GM12878 (cell line): Measurements from ENCODE around the gene HOPX. TPM values are rescaled to one million over a fixed set of nuclear protein-coding genes. Genes with fewer than 3 reads are reported as not detected.

Source experiments
- ATAC-seq: fragments of 200-7000 bp; cut with Tn5 transposase; 3 replicates; pipeline ENCODE4 v1.9.1; 2020; ENCODE audit warnings: mild to moderate bottlenecking, moderate library complexity
- BruUV-seq: library from RNA; stranded (reverse); fragments of 400-500 nt; replicated peaks from 2 replicates; lab custom pipeline; 2021; lab: Mats Ljungman, UMichigan
- CTCF ChIA-PET: fragments of 300-600 bp; sonication (Branson Sonifier 250); formaldehyde crosslinking; extraction: SDS; loops from one replicate; lab custom pipeline; 2021; ENCODE audit warnings: inconsistent platforms; lab: Yijun Ruan, JAX
- POLR2A ChIA-PET: fragments of 350-600 bp; formaldehyde crosslinking; extraction: SDS; loops from one replicate; lab custom pipeline; 2021; ENCODE audit warnings: inconsistent platforms; lab: Charles Lee
- RAD21 ChIA-PET: fragments of 300-600 bp; sonication (Branson Sonifier 250); formaldehyde crosslinking; loops from one replicate; lab custom pipeline; 2023; ENCODE audit warnings: antibody characterized with exemption; ENCODE audit not compliant: unreplicated experiment; lab: Charles Lee
- SMC1A ChIA-PET: fragments of 300-600 bp; sonication (Branson Sonifier 250); formaldehyde crosslinking; loops from one replicate; lab custom pipeline; 2023; ENCODE audit not compliant: unreplicated experiment, uncharacterized antibody; lab: Charles Lee
- DNase-seq: peaks from one replicate; pipeline ENCODE4 v3.0.0-alpha.2; 2011; ENCODE audit warnings: low read depth, low spot score
- FAIRE-seq: peaks from 3 replicates; lab custom pipeline; 2011; peaks lifted over from hg19 to GRCh38; lab: Jason Lieb, UNC
- H2AFZ ChIP-seq: 2 replicates; pipeline ENCODE4 v1.6.0; 2011; ENCODE audit warnings: low read depth, low read length, control low read depth; ENCODE audit not compliant: control insufficient read depth
- H3K27ac ChIP-seq: 2 replicates; pipeline ENCODE4 v1.5.1; 2011; ENCODE audit warnings: control low read depth; ENCODE audit not compliant: control insufficient read depth, insufficient read depth
- H3K27me3 ChIP-seq, 2 experiments: replicated peaks in 1 of 2; 2 replicates each; pipeline versions ENCODE4 v1.6.0 to v1.6.1; 2011; ENCODE audit warnings: low read length in 1 of 2; ENCODE audit not compliant: control insufficient read depth in 2 of 2, insufficient read depth in 2 of 2
- H3K36me3 ChIP-seq, 2 experiments: 2 replicates each; pipeline ENCODE4 v1.5.1; 2011; ENCODE audit warnings: low read length in 1 of 2; ENCODE audit not compliant: control insufficient read depth in 2 of 2, insufficient read depth in 2 of 2
- H3K4me1 ChIP-seq: 2 replicates; pipeline ENCODE4 v1.6.1; 2011; ENCODE audit warnings: mild to moderate bottlenecking, low read length, moderate library complexity, mixed read lengths; ENCODE audit not compliant: control insufficient read depth, insufficient read depth
- H3K4me2 ChIP-seq: 2 replicates; pipeline ENCODE4 v1.6.0; 2011; ENCODE audit warnings: control low read depth; ENCODE audit not compliant: control insufficient read depth, insufficient read depth
- H3K4me3 ChIP-seq: fragments of 200-600 bp; sonication (generic); 2 replicates; pipeline ENCODE4 v1.5.1; 2016
- H3K79me2 ChIP-seq: 2 replicates; pipeline ENCODE4 v1.6.0; 2011; ENCODE audit warnings: low read length; ENCODE audit not compliant: control insufficient read depth, insufficient read depth
- H3K9ac ChIP-seq: 2 replicates; pipeline ENCODE4 v1.8.0; 2011; ENCODE audit warnings: low read length, control low read depth, mixed read lengths; ENCODE audit not compliant: control insufficient read depth, insufficient read depth
- H3K9me3 ChIP-seq: replicated peaks from 3 replicates; pipeline ENCODE4 v1.5.1; 2011; ENCODE audit warnings: mild to moderate bottlenecking, low read length; ENCODE audit not compliant: control insufficient read depth, insufficient read depth
- H4K20me1 ChIP-seq: 2 replicates; pipeline ENCODE4 v1.6.0; 2011; ENCODE audit not compliant: control insufficient read depth, insufficient read depth
- ATF7 ChIP-seq: fragments of 450-650 bp; IDR thresholded peaks from 2 replicates; pipeline ENCODE4 v1.6.1; 2016; ENCODE audit warnings: low read depth, mild to moderate bottlenecking
- BCL11A ChIP-seq: IDR thresholded peaks from 2 replicates; pipeline ENCODE4 v1.6.1; 2011; ENCODE audit warnings: low read depth, low read length
- CREB1 ChIP-seq: IDR thresholded peaks from 2 replicates; pipeline ENCODE4 v1.6.1; 2012; ENCODE audit warnings: low read depth, mild to moderate bottlenecking, inconsistent platforms
- FOXK2 ChIP-seq: fragments of 450-650 bp; IDR thresholded peaks from 2 replicates; pipeline ENCODE4 v1.6.1; 2017; ENCODE audit warnings: mild to moderate bottlenecking, moderate library complexity
- HCFC1 ChIP-seq: fragments of 150-350 bp; IDR thresholded peaks from 2 replicates; pipeline ENCODE4 v1.6.1; 2014; ENCODE audit warnings: low read length
- HDAC2 ChIP-seq: fragments of 200-600 bp; sonication (generic); IDR thresholded peaks from 2 replicates; pipeline ENCODE4 v1.6.1; 2017
- HDAC6 ChIP-seq: fragments of 200-600 bp; sonication (generic); IDR thresholded peaks from one replicate; pipeline ENCODE4 v1.8.0; 2017; ENCODE audit warnings: antibody characterized with exemption; ENCODE audit not compliant: unreplicated experiment
- JUNB ChIP-seq: IDR thresholded peaks from 2 replicates; pipeline ENCODE4 v1.6.1; 2016; ENCODE audit warnings: antibody characterized with exemption, mild to moderate bottlenecking
- MTA2 ChIP-seq: fragments of 450-650 bp; IDR thresholded peaks from 2 replicates; pipeline ENCODE4 v1.6.1; 2016; ENCODE audit warnings: low read depth, mild to moderate bottlenecking, moderate library complexity
- MXI1 ChIP-seq: fragments of 150-350 bp; IDR thresholded peaks from 2 replicates; pipeline ENCODE4 v1.6.1; 2011; ENCODE audit warnings: low read depth, mild to moderate bottlenecking, inconsistent platforms, low read length, improper control_type of control experiment
- MYC ChIP-seq: IDR thresholded peaks from 2 replicates; pipeline ENCODE4 v1.6.1; 2011; ENCODE audit warnings: mild to moderate bottlenecking, low read length, moderate library complexity, inconsistent platforms; ENCODE audit not compliant: insufficient read depth, insufficient replicate concordance, insufficient read length, severe bottlenecking
- NFYA ChIP-seq: IDR thresholded peaks from 2 replicates; pipeline ENCODE4 v1.6.1; 2011; ENCODE audit warnings: low read depth, mild to moderate bottlenecking, low read length, improper control_type of control experiment, borderline replicate concordance
- NFYB ChIP-seq: IDR thresholded peaks from 2 replicates; pipeline ENCODE4 v1.6.1; 2011; ENCODE audit warnings: low read depth, mild to moderate bottlenecking, low read length, improper control_type of control experiment, moderate library complexity; ENCODE audit not compliant: insufficient read depth
- RAD51 ChIP-seq: fragments of 450-650 bp; IDR thresholded peaks from 2 replicates; pipeline ENCODE4 v1.6.1; 2016; ENCODE audit warnings: moderate library complexity, mild to moderate bottlenecking, inconsistent platforms
- RCOR1 ChIP-seq: conservative IDR thresholded peaks from 2 replicates; pipeline ENCODE4 v1.6.1; 2012; ENCODE audit warnings: low read depth, low read length, improper control_type of control experiment
- TCF12 ChIP-seq: IDR thresholded peaks from 2 replicates; pipeline ENCODE4 v1.6.1; 2011; ENCODE audit warnings: low read depth, mild to moderate bottlenecking, low read length
- ZNF384 ChIP-seq: IDR thresholded peaks from 2 replicates; pipeline ENCODE4 v1.6.1; 2012; ENCODE audit warnings: low read depth, mild to moderate bottlenecking, low read length, improper control_type of control experiment, borderline replicate concordance
- ZNF687 ChIP-seq: fragments of 450-650 bp; IDR thresholded peaks from 2 replicates; pipeline ENCODE4 v1.6.1; 2017; ENCODE audit warnings: mild to moderate bottlenecking, moderate library complexity
- ZSCAN29 ChIP-seq: fragments of 450-650 bp; IDR thresholded peaks from 2 replicates; pipeline ENCODE4 v1.6.1; 2017; ENCODE audit warnings: mild to moderate bottlenecking, moderate library complexity
- WGBS: methylation state at CpG from one replicate; pipeline ENCODE4 v1.1.6; 2016; ENCODE audit warnings: low lambda C conversion rate; ENCODE audit not compliant: insufficient replicate concordance, insufficient coverage; ENCODE audit errors: missing lambda C conversion rate; 5-methylcytosine and 5-hydroxymethylcytosine counted together
- in situ Hi-C: fragments of 300-500 bp; cut with MboI; formaldehyde crosslinking; loops from 9 replicates; pipeline ENCODE4 v1.14.3; 2018; ENCODE audit warnings: mixed read lengths
- intact Hi-C: fragments of 100-400 bp; cut with micrococcal nuclease; formaldehyde crosslinking; loops from one replicate; pipeline ENCODE4 v1.14.2; 2022; ENCODE audit not compliant: unreplicated experiment
- polyA plus RNA-seq, 11 experiments: library from polyadenylated mRNA; depleted of rRNA in 4 of 11; unstranded in 6 of 11; stranded (reverse) in 5 of 11; fragments of >200 nt; fragmentation: Nextera tagmentation in 4 of 11; fragmentation: Illumina TruSeq in 1 of 11; extraction: Ambion mirVana in 4 of 11; extraction: Trizol in 1 of 11; gene quantifications; 1 replicate in 1 of 11; 2 replicates in 10 of 11; pipeline versions ENCODE4 v1.2.1 to v1.2.3, GENCODE V29; 2011 to 2016; ENCODE audit warnings: inconsistent platforms in 2 of 11, missing spikeins in 2 of 11, low read depth in 1 of 11
- total RNA-seq, 4 experiments: library from RNA; depleted of rRNA in 3 of 4; stranded (reverse); fragments of >200 nt in 3 of 4; fragmentation: Illumina TruSeq in 1 of 4; extraction: Trizol in 1 of 4; gene quantifications; 2 replicates each; pipeline versions ENCODE4 v1.2.1 to v1.2.3, GENCODE V29; 2013 to 2021

HOPX gene
- total and polyA plus RNA-seq, 10 of the 15 experiments (the other 5 are each of a cell fraction or from before 2014, with no cell fraction given), result 0.11 to 0.40 (median 0.23) TPM; not detected in 4

DNA sequence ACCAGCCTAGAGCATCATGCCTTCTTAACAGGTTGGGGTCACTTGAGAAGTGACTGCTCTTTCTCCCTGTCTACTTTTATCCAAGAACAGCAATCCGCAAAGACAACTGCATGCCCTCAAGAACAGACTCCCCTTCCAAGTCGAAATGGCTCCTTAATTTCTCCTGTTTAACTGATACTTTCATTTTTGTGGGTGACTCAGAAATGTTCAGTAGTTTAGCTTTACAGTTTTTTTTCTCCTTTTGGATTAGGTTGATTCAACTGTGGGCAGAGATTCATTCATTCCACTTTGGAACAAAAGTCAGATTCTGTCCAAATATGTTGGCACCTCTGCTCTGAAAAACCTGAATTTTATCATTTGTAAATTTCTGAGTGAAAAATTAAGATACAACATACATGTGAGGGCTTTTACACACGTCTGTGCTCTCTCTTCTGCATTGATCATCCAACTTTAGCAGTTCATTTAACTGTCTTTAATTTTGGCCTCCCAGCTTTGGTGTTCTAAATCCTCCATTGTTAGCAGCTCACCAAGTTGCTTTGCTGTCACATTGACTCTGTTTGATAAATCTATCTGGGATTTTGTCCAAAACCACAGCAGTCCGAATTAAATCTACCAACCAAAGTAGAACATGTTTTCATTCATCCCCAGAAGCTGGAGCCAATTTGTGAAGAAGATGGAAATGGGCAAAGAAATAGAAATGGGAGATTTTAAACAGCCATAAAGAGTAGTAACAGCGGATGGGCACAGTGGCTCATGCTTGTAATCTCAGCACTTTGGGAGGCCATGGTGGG lies 50.0 kb downstream of the HOPX start:
- Histone ChIP-seq H3K4me1 (no peaks in the 10 kb centered on the region), H2AFZ (no peak overlapping the region), H3K79me2 (no peaks in the 10 kb centered on the region), H3K4me3 (no peak overlapping the region), H3K27me3 (no peaks in the 10 kb centered on the region; a peak in 1 of 4 replicates), H3K27ac (no peak overlapping the region), H3K9ac (no peak overlapping the region), H3K36me3 (no peaks in the 10 kb centered on the region), H3K9me3 (no peaks in the 10 kb centered on the region; the same call in 2 of the 3 replicates), H3K4me2 (no peak overlapping the region), H4K20me1 (no peaks in the 10 kb centered on the region)
- ChIA-PET CTCF (no interaction called here), POLR2A (no interaction called here), SMC1A (no interaction called here), RAD21 (no interaction called here)
- no peak for TF ChIP-seq TCF12
- TF ChIP-seq RAD51, result no peak
- no peak for TF ChIP-seq MXI1
- TF ChIP-seq HDAC2, result no peak
- TF ChIP-seq FOXK2, result no peak
- no peak for TF ChIP-seq ZNF384
- no peak for TF ChIP-seq CREB1
- no peak for TF ChIP-seq MTA2
- TF ChIP-seq BCL11A, result no peak
- TF ChIP-seq HCFC1, result no peak
- no peak for TF ChIP-seq JUNB
- TF ChIP-seq ZNF687, result no peak
- TF ChIP-seq ZSCAN29, result no peak
- TF ChIP-seq NFYB, result no peak
- no peak for TF ChIP-seq NFYA
- no peak for TF ChIP-seq RCOR1
- TF ChIP-seq ATF7, result no peak
- TF ChIP-seq MYC, result no peak
- TF ChIP-seq HDAC6, result no peak
- FAIRE-seq (no peak), ATAC-seq (no peak), DNase-seq (no peak)
- BruUV-seq, result no TSS peak
- in situ Hi-C loops, result no loop called here
- 8% methylated on average over 5 of the region's 5 CpGs for WGBS
- intact Hi-C loops, result no loop called here
